ENCODE measurements around the gene SMAD6. TPM values are rescaled to one million over a fixed set of nuclear protein-coding genes. Genes with fewer than 3 reads are reported as not detected.

Gene SMAD6
- total and polyA plus RNA-seq, 2 experiments from 2014 or later, result 1.6 to 15.7 TPM

DNA sequence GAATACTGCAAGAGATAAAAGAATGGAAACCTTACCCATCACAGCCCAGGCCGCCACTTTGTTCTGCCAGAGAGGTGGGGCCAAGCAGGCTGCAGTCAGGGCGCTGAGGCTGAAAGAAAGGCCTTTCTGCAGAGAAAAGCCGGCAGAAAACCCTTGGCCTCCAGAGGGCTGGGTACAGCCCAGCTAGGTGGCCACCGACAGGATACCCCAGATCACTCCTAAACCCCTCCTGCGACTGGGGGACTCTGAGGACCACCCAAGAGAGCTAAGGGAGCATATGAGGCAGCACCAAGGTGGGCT is 69.3 kb downstream of the SMAD6 start:
- no peaks in the 10 kb centered on the region for H3K9me3 Mint-ChIP-seq
- H3K4me1 Mint-ChIP-seq, result peaks cover 43% of the 10 kb centered on the region
- ATAC-seq (peak; percentile 8; the same call in 2 of the 3 replicates), DNase-seq (ENCODE audit: low spot score) (no peak)
- no peaks in the 10 kb centered on the region for H3K79me2 ChIP-seq (replicated peaks; ENCODE audit: insufficient read depth)
- H3K4me2 ChIP-seq, result no peak overlapping the region
- H3K27ac ChIP-seq (ENCODE audit: low read depth), result no peak overlapping the region
- no peaks in the 10 kb centered on the region for H4K20me1 ChIP-seq (replicated peaks; ENCODE audit: insufficient read depth)
- H3K9me2 ChIP-seq (ENCODE audit: insufficient read depth), result no peaks in the 10 kb centered on the region
- H3K36me3 Mint-ChIP-seq (ENCODE audit: low read depth), result no peaks in the 10 kb centered on the region
- TF ChIP-seq POLR2AphosphoS5 (IDR thresholded peaks at IDR 0.05; ENCODE audit: low read depth) (no peak), ZNF331 (CRISPR knock-in tag; IDR thresholded peaks at IDR 0.05; ENCODE audit: low read depth) (no peak), JUNB (IDR thresholded peaks at IDR 0.05; ENCODE audit: unreplicated experiment) (no peak), ETS1 (IDR thresholded peaks at IDR 0.05) (no peak)
- H3K27me3 Mint-ChIP-seq (ENCODE audit: insufficient read depth, low read depth, poor library complexity), result peaks cover 14% of the 10 kb centered on the region
- no peak overlapping the region for H3K4me3 Mint-ChIP-seq
- H3K36me3 ChIP-seq (ENCODE audit: insufficient read depth), result no peaks in the 10 kb centered on the region
- peaks cover 34% of the 10 kb centered on the region for H3K4me1 ChIP-seq (ENCODE audit: insufficient read depth)
- no peak overlapping the region for H3K27ac Mint-ChIP-seq
- H3K27me3 ChIP-seq (ENCODE audit: insufficient read depth), result no peaks in the 10 kb centered on the region
- H3K4me3 ChIP-seq, result no peak overlapping the region
- peaks cover 7% of the 10 kb centered on the region for H3F3A ChIP-seq (replicated peaks; ENCODE audit: low read depth)
- H2AFZ ChIP-seq, result no peak overlapping the region

GRCh38 chr15:66772604-66773128 is 70.6 kb downstream of the SMAD6 start:
- H3K79me2 ChIP-seq (replicated peaks; ENCODE audit: insufficient read depth), result no peaks in the 10 kb centered on the region
- Mint-ChIP-seq H3K4me1 (peaks cover 40% of the 10 kb centered on the region), H3K27me3 (ENCODE audit: insufficient read depth, low read depth, poor library complexity) (peaks cover 14% of the 10 kb centered on the region), H3K27ac (no peak overlapping the region), H3K36me3 (ENCODE audit: low read depth) (no peaks in the 10 kb centered on the region), H3K4me3 (no peak overlapping the region), H3K9me3 (no peaks in the 10 kb centered on the region)
- DNase-seq (ENCODE audit: low spot score), result no peak
- ATAC-seq, result no peak
- H3K27ac ChIP-seq (ENCODE audit: low read depth), result no peak overlapping the region
- no peak overlapping the region for H3K4me3 ChIP-seq
- H3K4me1 ChIP-seq (ENCODE audit: insufficient read depth), result peaks cover 31% of the 10 kb centered on the region
- no peaks in the 10 kb centered on the region for H4K20me1 ChIP-seq (replicated peaks; ENCODE audit: insufficient read depth)
- no peak overlapping the region for H2AFZ ChIP-seq
- H3K9me2 ChIP-seq (ENCODE audit: insufficient read depth), result no peaks in the 10 kb centered on the region
- peaks cover 7% of the 10 kb centered on the region for H3F3A ChIP-seq (replicated peaks; ENCODE audit: low read depth)
- no peaks in the 10 kb centered on the region for H3K27me3 ChIP-seq (ENCODE audit: insufficient read depth)
- no peak overlapping the region for H3K4me2 ChIP-seq
- no peaks in the 10 kb centered on the region for H3K36me3 ChIP-seq (ENCODE audit: insufficient read depth)
- TF ChIP-seq CTCF (conservative IDR thresholded peaks at IDR 0.05; ENCODE audit: low read depth in 2 of 2) (no peak), ZNF462 (CRISPR knock-in tag; IDR thresholded peaks at IDR 0.05) (no peak), NANOG (IDR thresholded peaks at IDR 0.05; ENCODE audit: borderline replicate concordance) (no peak), REST (IDR thresholded peaks at IDR 0.05; ENCODE audit: unreplicated experiment) (no peak), EZH2phosphoT487 (IDR thresholded peaks at IDR 0.05; ENCODE audit: unreplicated experiment) (no peak), EZH2 (IDR thresholded peaks at IDR 0.05; ENCODE audit: low read depth, unreplicated experiment) (no peak), POLR2AphosphoS5 (IDR thresholded peaks at IDR 0.05; ENCODE audit: low read depth) (no peak)
